Neural cell (in vitro differentiated cells): ENCODE results near the gene GOLGA6L10. TPM values are rescaled to one million over a fixed set of nuclear protein-coding genes. Genes with fewer than 3 reads are reported as not detected.
"Not testable (repeated sequence)": the region's sequence is repeated elsewhere in the genome, so short reads cannot be mapped to it uniquely, and the experiment has no call there.

Source experiments
- H2AFZ ChIP-seq: fragments of 200-600, 300-800 bp; sonication (generic), shearing (Covaris generic); 2 replicates; pipeline ENCODE4 v1.6.0; 2014; ENCODE audit warnings: low read depth, mild to moderate bottlenecking, antibody characterized with exemption, low read length, moderate library complexity
- H3F3A ChIP-seq: fragments of 200-600 bp; shearing (Covaris generic); 2 replicates; pipeline ENCODE4 v1.6.1; 2016; ENCODE audit warnings: mild to moderate bottlenecking, moderate library complexity, mixed read lengths, antibody characterized with exemption, low read length; ENCODE audit not compliant: insufficient read depth, poor library complexity, severe bottlenecking
- H3K27ac ChIP-seq: fragments of 200-600, 300-800 bp; sonication (generic), shearing (Covaris generic); 2 replicates; pipeline ENCODE4 v1.5.1; 2014; ENCODE audit warnings: mild to moderate bottlenecking, low read length, moderate library complexity
- H3K27me3 ChIP-seq: fragments of 300-800, 200-600 bp; sonication (generic), shearing (Covaris generic); 2 replicates; pipeline ENCODE4 v1.6.0; 2014; ENCODE audit warnings: mild to moderate bottlenecking, low read depth, low read length, moderate library complexity; ENCODE audit not compliant: insufficient read depth
- H3K36me3 ChIP-seq: fragments of 300-800, 200-600 bp; sonication (generic), shearing (Covaris generic); 2 replicates; pipeline ENCODE4 v1.5.1; 2014; ENCODE audit warnings: mild to moderate bottlenecking, antibody characterized with exemption, low read length, moderate library complexity; ENCODE audit not compliant: insufficient read depth
- H3K4me2 ChIP-seq: fragments of 300-800, 200-600 bp; sonication (generic), shearing (Covaris generic); 2 replicates; pipeline ENCODE4 v1.6.0; 2014; ENCODE audit warnings: mild to moderate bottlenecking, low read length
- H3K4me3 ChIP-seq: fragments of 300-800, 200-600 bp; sonication (generic), shearing (Covaris generic); 2 replicates; pipeline ENCODE4 v1.5.1; 2014; ENCODE audit warnings: mild to moderate bottlenecking, low read length, moderate library complexity
- H3K79me2 ChIP-seq: fragments of 200-600 bp; shearing (Covaris generic); replicated peaks from 2 replicates; pipeline ENCODE4 v1.6.0; 2014; ENCODE audit warnings: mild to moderate bottlenecking, low read length, moderate library complexity; ENCODE audit not compliant: insufficient read depth
- H3K9ac ChIP-seq: fragments of 300-800, 200-600 bp; sonication (generic), shearing (Covaris generic); 2 replicates; pipeline ENCODE4 v1.6.1; 2016; ENCODE audit warnings: mild to moderate bottlenecking, low read length, mixed read lengths
- H3K9me2 ChIP-seq: fragments of 200-600 bp; shearing (Covaris generic); 2 replicates; pipeline ENCODE4 v1.6.1; 2016; ENCODE audit warnings: mild to moderate bottlenecking, low read length, mixed read lengths; ENCODE audit not compliant: insufficient read depth
- H3K9me3 ChIP-seq: fragments of 200-600, 300-800 bp; sonication (generic), shearing (Covaris generic); 2 replicates; pipeline ENCODE4 v1.6.1; 2016; ENCODE audit warnings: mild to moderate bottlenecking, mixed run types, low read length, moderate library complexity, mixed read lengths
- H4K20me1 ChIP-seq: fragments of 200-600 bp; shearing (Covaris generic); 2 replicates; pipeline ENCODE4 v1.6.1; 2016; ENCODE audit warnings: mild to moderate bottlenecking, mixed run types; ENCODE audit not compliant: insufficient read depth
- polyA plus RNA-seq: library from polyadenylated mRNA; depleted of rRNA; stranded (reverse); fragments of >200 nt; gene quantifications from 2 replicates; pipeline ENCODE4 v1.2.3, GENCODE V29; 2014

Gene GOLGA6L10
- polyA plus RNA-seq, 1 donor from 2014 or later = 7.4 TPM

- H2AFZ ChIP-seq, H3K79me2 ChIP-seq, H4K20me1 ChIP-seq, H3K27ac ChIP-seq, H3K36me3 ChIP-seq, H3K4me2 ChIP-seq, H3K9me3 ChIP-seq, H3K27me3 ChIP-seq, H3K4me3 ChIP-seq, H3K9ac ChIP-seq, H3F3A ChIP-seq, H3K9me2 ChIP-seq: not testable (repeated sequence)
Observed at GRCh38 chr15:82343851-82344250, 5.4 kb downstream of the GOLGA6L10 start.

GRCh38 chr15:82342632-82343374, 6.5 kb downstream of the GOLGA6L10 start:
- not testable (repeated sequence) for H3K9me3 ChIP-seq, H3K79me2 ChIP-seq, H3K36me3 ChIP-seq, H3K4me2 ChIP-seq, H3K9ac ChIP-seq, H4K20me1 ChIP-seq, H3K4me3 ChIP-seq, H2AFZ ChIP-seq, H3K9me2 ChIP-seq, H3F3A ChIP-seq, H3K27ac ChIP-seq, H3K27me3 ChIP-seq

GRCh38 chr15:82338573-82338972, 10.7 kb downstream of the GOLGA6L10 start:
- H3K79me2 ChIP-seq, H3K9me3 ChIP-seq: not testable (repeated sequence)

GRCh38 chr15:82338053-82338452, 11.2 kb downstream of the GOLGA6L10 start:
- H3K79me2 ChIP-seq, H3F3A ChIP-seq, H3K36me3 ChIP-seq, H3K27me3 ChIP-seq, H3K4me2 ChIP-seq, H4K20me1 ChIP-seq, H2AFZ ChIP-seq, H3K9ac ChIP-seq, H3K27ac ChIP-seq, H3K9me3 ChIP-seq, H3K9me2 ChIP-seq, H3K4me3 ChIP-seq: not testable (repeated sequence)

More at GRCh38 chr15:82338573-82338972, 10.7 kb downstream of the GOLGA6L10 start:
- not testable (repeated sequence) for H3K4me3 ChIP-seq, H3K9me2 ChIP-seq, H3K27ac ChIP-seq, H3K27me3 ChIP-seq, H3K36me3 ChIP-seq, H2AFZ ChIP-seq, H4K20me1 ChIP-seq, H3K4me2 ChIP-seq, H3F3A ChIP-seq, H3K9ac ChIP-seq

GRCh38 chr15:82337051-82337450, 12.2 kb downstream of the GOLGA6L10 start:
- not testable (repeated sequence) for H2AFZ ChIP-seq, H4K20me1 ChIP-seq, H3K9me3 ChIP-seq, H3K27ac ChIP-seq, H3K36me3 ChIP-seq, H3K27me3 ChIP-seq, H3K79me2 ChIP-seq, H3F3A ChIP-seq, H3K4me3 ChIP-seq, H3K9me2 ChIP-seq, H3K9ac ChIP-seq, H3K4me2 ChIP-seq

GRCh38 chr15:82336180-82336647, 13.1 kb downstream of the GOLGA6L10 start:
- not testable (repeated sequence) for H2AFZ ChIP-seq, H3K4me2 ChIP-seq, H3K9me2 ChIP-seq, H3K4me3 ChIP-seq, H3K27me3 ChIP-seq, H3K27ac ChIP-seq, H3K36me3 ChIP-seq, H3K79me2 ChIP-seq, H3K9ac ChIP-seq, H3K9me3 ChIP-seq, H4K20me1 ChIP-seq, H3F3A ChIP-seq

GRCh38 chr15:82335006-82335405, 14.3 kb downstream of the GOLGA6L10 start:
- H3K9me3 ChIP-seq, H3K27ac ChIP-seq, H4K20me1 ChIP-seq, H3K4me3 ChIP-seq, H3K79me2 ChIP-seq, H3K4me2 ChIP-seq, H3K36me3 ChIP-seq, H3F3A ChIP-seq, H2AFZ ChIP-seq, H3K9me2 ChIP-seq, H3K27me3 ChIP-seq, H3K9ac ChIP-seq: not testable (repeated sequence)

- not testable (repeated sequence) for H3K27me3 ChIP-seq, H3K4me2 ChIP-seq, H3K9me2 ChIP-seq, H3K9ac ChIP-seq, H3K9me3 ChIP-seq, H3K4me3 ChIP-seq, H3K27ac ChIP-seq, H4K20me1 ChIP-seq, H2AFZ ChIP-seq, H3F3A ChIP-seq, H3K36me3 ChIP-seq, H3K79me2 ChIP-seq
Observed at GRCh38 chr15:82334554-82334932, 14.7 kb downstream of the GOLGA6L10 start.
